Measurements from ENCODE around the gene BACE2. TPM values are rescaled to one million over a fixed set of nuclear protein-coding genes. Genes with fewer than 3 reads are reported as not detected.

Gene BACE2
- total RNA-seq, 1 donor from 2014 or later, result 64.8 TPM

DNA sequence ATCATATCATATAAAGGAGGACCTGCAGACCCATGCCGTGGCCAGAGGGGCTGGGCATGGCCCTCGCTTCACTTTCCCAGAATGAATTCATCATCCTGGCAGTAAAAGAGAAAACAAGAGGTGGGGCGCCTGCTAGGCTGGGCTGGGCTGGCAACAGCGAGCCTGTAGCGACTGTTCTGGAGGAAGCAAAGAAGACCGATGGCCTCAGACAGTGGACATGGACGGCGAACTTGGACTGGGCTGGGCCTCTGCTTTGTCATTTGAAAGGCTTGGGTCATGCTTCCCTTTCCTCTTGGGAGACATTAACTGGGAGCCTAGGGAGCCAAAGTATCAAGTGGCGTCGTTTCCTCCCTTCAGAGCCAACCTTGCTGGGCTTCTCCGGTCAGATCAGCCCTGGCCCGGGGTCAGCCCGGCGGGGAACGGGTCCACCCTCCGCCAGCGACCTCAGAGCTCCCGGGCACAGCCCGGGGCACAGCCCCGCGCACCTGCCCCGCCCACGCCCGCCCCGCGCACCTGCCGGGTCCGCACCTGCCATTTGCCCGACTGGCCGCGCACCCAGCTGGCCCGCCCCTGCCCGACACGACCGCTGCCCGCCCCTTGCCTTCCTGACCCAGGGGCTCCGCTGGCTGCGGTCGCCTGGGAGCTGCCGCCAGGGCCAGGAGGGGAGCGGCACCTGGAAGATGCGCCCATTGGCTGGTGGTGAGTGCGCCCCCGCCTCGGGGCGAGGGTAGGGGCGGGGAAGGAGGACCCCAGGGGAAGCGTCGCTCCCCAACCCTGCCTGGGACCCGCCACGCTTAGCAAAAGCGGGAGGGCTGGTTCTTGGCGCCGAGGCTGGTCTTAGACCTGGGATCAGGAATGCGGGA lies 148.5 kb downstream of the BACE2 start, which contains the start of gene FAM3B:
FAM3B (plus strand) TSS at position 602 of the 863 bp plus-strand sequence; CDS start at position 681, 79 bp downstream.
- Histone ChIP-seq H3K27me3 (ENCODE audit: control insufficient read depth, insufficient read depth, low read length) (peaks cover 31% of the 10 kb centered on the region), H3K36me3 (ENCODE audit: control insufficient read depth, insufficient read depth, low read length) (no peaks in the 10 kb centered on the region), H3K4me3 (ENCODE audit: low read depth, low read length) (no peak within 1 kb of the TSS)
- no peak for TF ChIP-seq CTCF (IDR thresholded peaks at IDR 0.05; ENCODE audit: insufficient read depth, low read length, severe bottlenecking)
- FAIRE-seq (no peak), DNase-seq (ENCODE audit: low read depth) (no peak)

GRCh38 chr21:41317063-41317392 lies 149.1 kb downstream of the BACE2 start:
- Histone ChIP-seq H3K27me3 (ENCODE audit: control insufficient read depth, insufficient read depth, low read length) (peaks cover 31% of the 10 kb centered on the region), H3K36me3 (ENCODE audit: control insufficient read depth, insufficient read depth, low read length) (no peaks in the 10 kb centered on the region), H3K4me3 (ENCODE audit: low read depth, low read length) (no peak overlapping the region)
- FAIRE-seq (no peak), DNase-seq (ENCODE audit: low read depth) (no peak)
- no peak for TF ChIP-seq CTCF (IDR thresholded peaks at IDR 0.05; ENCODE audit: insufficient read depth, low read length, severe bottlenecking)

- Histone ChIP-seq H3K36me3 (ENCODE audit: control insufficient read depth, insufficient read depth, low read length) (no peaks in the 10 kb centered on the region), H3K4me3 (ENCODE audit: low read depth, low read length) (no peak overlapping the region), H3K27me3 (ENCODE audit: control insufficient read depth, insufficient read depth, low read length) (peaks cover 31% of the 10 kb centered on the region)
- no peak for FAIRE-seq
- no peak for TF ChIP-seq CTCF (IDR thresholded peaks at IDR 0.05; ENCODE audit: insufficient read depth, low read length, severe bottlenecking)
- no peak for DNase-seq (ENCODE audit: low read depth)
Measured at GRCh38 chr21:41317458-41317857, 149.5 kb downstream of the BACE2 start.

DNA sequence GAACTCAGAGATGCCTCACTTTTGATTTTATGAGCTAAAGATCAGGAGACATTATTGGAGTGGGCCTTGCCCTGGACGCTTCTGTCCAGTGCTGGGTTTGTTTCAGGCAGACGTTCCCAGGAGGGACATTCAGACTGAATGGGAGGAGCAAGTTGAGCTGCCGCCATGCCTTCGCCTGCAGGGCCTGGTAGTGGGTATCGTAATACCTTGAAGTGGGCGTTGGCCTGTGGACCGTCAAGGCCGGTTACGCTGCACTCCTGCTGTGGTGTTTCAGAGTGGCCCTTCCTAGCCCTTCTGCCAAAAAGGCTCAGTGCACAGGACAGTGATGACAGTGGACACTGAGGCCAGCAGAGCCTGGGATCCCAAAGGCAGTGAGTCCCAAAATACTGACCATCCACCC lies 150.3 kb downstream of the BACE2 start:
- no peak for DNase-seq (ENCODE audit: low read depth)
- Histone ChIP-seq H3K36me3 (ENCODE audit: control insufficient read depth, insufficient read depth, low read length) (no peaks in the 10 kb centered on the region), H3K4me3 (ENCODE audit: low read depth, low read length) (no peak overlapping the region), H3K27me3 (ENCODE audit: control insufficient read depth, insufficient read depth, low read length) (peaks cover 31% of the 10 kb centered on the region)
- no peak for TF ChIP-seq CTCF (IDR thresholded peaks at IDR 0.05; ENCODE audit: insufficient read depth, low read length, severe bottlenecking)
- no peak for FAIRE-seq

GRCh38 chr21:41319273-41319672 lies 151.3 kb downstream of the BACE2 start:
- no peak for DNase-seq (ENCODE audit: low read depth)
- no peak for TF ChIP-seq CTCF (IDR thresholded peaks at IDR 0.05; ENCODE audit: insufficient read depth, low read length, severe bottlenecking)
- H3K27me3 ChIP-seq (ENCODE audit: control insufficient read depth, insufficient read depth, low read length), result peaks cover 30% of the 10 kb centered on the region
- no peaks in the 10 kb centered on the region for H3K36me3 ChIP-seq (ENCODE audit: control insufficient read depth, insufficient read depth, low read length)
- no peak for FAIRE-seq
- H3K4me3 ChIP-seq (ENCODE audit: low read depth, low read length), result no peak overlapping the region

All from bronchial epithelial cell (primary cell).